ENCODE data around the gene CHST15. TPM values are rescaled to one million over a fixed set of nuclear protein-coding genes. Genes with fewer than 3 reads are reported as not detected.

The CHST15 gene
- total and polyA plus RNA-seq, 2 of the 4 experiments (the other 2 are of a cell fraction), result 0.14 to 0.18 TPM

DNA sequence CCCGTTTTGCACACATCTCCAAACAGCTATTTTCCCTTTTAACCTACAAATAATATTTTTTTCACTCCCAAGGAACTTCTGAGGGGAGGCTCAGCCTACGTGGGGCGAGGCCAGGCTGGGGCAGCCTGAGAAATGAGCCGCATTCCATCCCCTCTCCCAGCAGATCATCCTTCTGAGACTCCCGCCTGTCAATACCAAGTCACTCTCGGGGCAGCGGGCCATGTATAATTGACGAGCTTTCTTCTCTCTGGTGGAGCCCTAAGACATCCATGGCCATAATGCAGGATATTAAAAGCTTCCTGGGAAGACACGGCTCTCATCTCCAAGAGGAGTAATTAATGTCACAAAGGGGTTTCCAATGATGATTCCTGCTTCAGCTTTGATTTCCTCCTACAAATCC, 37.8 kb upstream of the CHST15 start:
- Histone ChIP-seq H3K4me2 (ENCODE audit: low read depth, low read length) (no peak overlapping the region), H3K9ac (ENCODE audit: low read depth, low read length) (no peak overlapping the region), H4K8ac (ENCODE audit: low read depth in 2 of 2, low read length in 2 of 2) (no peak overlapping the region), H2AFZ (replicated peaks; ENCODE audit: low read length, poor library complexity) (no peak overlapping the region), H3K36me3 (ENCODE audit: control insufficient read depth, insufficient read depth, low read length) (no peaks in the 10 kb centered on the region), H3K23ac (ENCODE audit: low read depth, low read length) (no peak overlapping the region), H3K27ac (ENCODE audit: insufficient read depth, low read length) (no peak overlapping the region), H4K20me1 (ENCODE audit: insufficient read depth, low read length) (no peaks in the 10 kb centered on the region), H3K9me1 (ENCODE audit: insufficient read depth, low read length) (no peaks in the 10 kb centered on the region), H4K91ac (ENCODE audit: insufficient read depth, low read depth, low read length) (no peak overlapping the region), H2BK15ac (ENCODE audit: low read depth, low read length) (no peak overlapping the region), H3K4me3 (ENCODE audit: insufficient read depth, low read depth, low read length) (no peak overlapping the region), H2AK9ac (replicated peaks; ENCODE audit: low read depth, low read length, poor library complexity) (no peak overlapping the region), H3K4ac (ENCODE audit: low read depth, low read length) (no peak overlapping the region), H3K27me3 (ENCODE audit: control insufficient read depth, insufficient read depth, low read length) (no peaks in the 10 kb centered on the region), H3K79me1 (ENCODE audit: low read depth in 1 of 2, low read length in 2 of 2) (no peaks in the 10 kb centered on the region), H2BK120ac (ENCODE audit: low read depth, low read length) (no peak overlapping the region), H3K56ac (ENCODE audit: extremely low read depth, insufficient read depth, low read length) (no peak overlapping the region), H2BK5ac (ENCODE audit: low read depth, low read length, poor library complexity, severe bottlenecking) (no peak overlapping the region), H3K18ac (ENCODE audit: low read depth, low read length) (no peak overlapping the region), H2AK5ac (ENCODE audit: low read depth, low read length) (no peak overlapping the region), H4K5ac (ENCODE audit: low read depth, low read length) (no peak overlapping the region), H3K9me3 (ENCODE audit: control insufficient read depth, insufficient read depth, low read length) (peaks cover 8% of the 10 kb centered on the region), H3K14ac (replicated peaks; ENCODE audit: low read depth, low read length) (no peak overlapping the region), H2BK20ac (ENCODE audit: low read depth, low read length) (no peak overlapping the region), H3K4me1 (ENCODE audit: control insufficient read depth, insufficient read depth, low read length) (no peaks in the 10 kb centered on the region)
- CTCF ChIA-PET, result no interaction called here
- WGBS, 2 experiments (ENCODE audit: extremely low coverage in 2 of 2, insufficient read length in 1 of 2), result 63% methylated on average over 5 of the region's 9 CpGs; no CpG with 5 or more reads in 1 of the 2 experiments
- intact Hi-C loops (cut with micrococcal nuclease), result no loop called here
- no TSS peak for BruUV-seq (replicated peaks)
- dilution Hi-C loops (cut with HindIII; ENCODE audit: low sequenced_read_pairs, unreplicated experiment), result no loop called here
- in situ Hi-C loops (cut with MboI; ENCODE audit: low sequenced_read_pairs), result no loop called here
- DNase-seq (no peak), ATAC-seq (ENCODE audit: low read depth) (no peak)
- no peak for TF ChIP-seq SMC3 (IDR thresholded peaks at IDR 0.05; ENCODE audit: low read depth, low read length)
- no peak for TF ChIP-seq MXI1 (IDR thresholded peaks at IDR 0.05; ENCODE audit: borderline replicate concordance, low read depth, low read length)
- no peak for TF ChIP-seq FOS (IDR thresholded peaks at IDR 0.05; ENCODE audit: low read depth, low read length)
- no peak for TF ChIP-seq USF2 (IDR thresholded peaks at IDR 0.05; ENCODE audit: low read depth, low read length)
- no peak for TF ChIP-seq POLR2A (IDR thresholded peaks at IDR 0.05; ENCODE audit: low read depth, low read length)
- TF ChIP-seq MAZ (IDR thresholded peaks at IDR 0.05; ENCODE audit: borderline replicate concordance, low read depth, low read length), result no peak
- TF ChIP-seq RAD21 (IDR thresholded peaks at IDR 0.05; ENCODE audit: low read length), result no peak
- TF ChIP-seq RFX5 (IDR thresholded peaks at IDR 0.05; ENCODE audit: low read depth, low read length), result no peak
- no peak for TF ChIP-seq MAFK (IDR thresholded peaks at IDR 0.05; ENCODE audit: low read depth, low read length)
- TF ChIP-seq CHD1 (IDR thresholded peaks at IDR 0.05; ENCODE audit: low read depth, low read length), result no peak
- TF ChIP-seq NFE2L2 (IDR thresholded peaks at IDR 0.05; ENCODE audit: low read depth, low read length), result no peak
- no peak for TF ChIP-seq CEBPB (IDR thresholded peaks at IDR 0.05; ENCODE audit: low read depth, low read length)
- no peak for TF ChIP-seq BHLHE40 (IDR thresholded peaks at IDR 0.05; ENCODE audit: low read depth, low read length)
- no peak for TF ChIP-seq RCOR1 (IDR thresholded peaks at IDR 0.05; ENCODE audit: insufficient replicate concordance, low read length)
- TF ChIP-seq, protein P1, sequence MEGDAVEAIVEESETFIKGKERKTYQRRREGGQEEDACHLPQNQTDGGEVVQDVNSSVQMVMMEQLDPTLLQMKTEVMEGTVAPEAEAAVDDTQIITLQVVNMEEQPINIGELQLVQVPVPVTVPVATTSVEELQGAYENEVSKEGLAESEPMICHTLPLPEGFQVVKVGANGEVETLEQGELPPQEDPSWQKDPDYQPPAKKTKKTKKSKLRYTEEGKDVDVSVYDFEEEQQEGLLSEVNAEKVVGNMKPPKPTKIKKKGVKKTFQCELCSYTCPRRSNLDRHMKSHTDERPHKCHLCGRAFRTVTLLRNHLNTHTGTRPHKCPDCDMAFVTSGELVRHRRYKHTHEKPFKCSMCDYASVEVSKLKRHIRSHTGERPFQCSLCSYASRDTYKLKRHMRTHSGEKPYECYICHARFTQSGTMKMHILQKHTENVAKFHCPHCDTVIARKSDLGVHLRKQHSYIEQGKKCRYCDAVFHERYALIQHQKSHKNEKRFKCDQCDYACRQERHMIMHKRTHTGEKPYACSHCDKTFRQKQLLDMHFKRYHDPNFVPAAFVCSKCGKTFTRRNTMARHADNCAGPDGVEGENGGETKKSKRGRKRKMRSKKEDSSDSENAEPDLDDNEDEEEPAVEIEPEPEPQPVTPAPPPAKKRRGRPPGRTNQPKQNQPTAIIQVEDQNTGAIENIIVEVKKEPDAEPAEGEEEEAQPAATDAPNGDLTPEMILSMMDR (conservative IDR thresholded peaks at IDR 0.05; ENCODE audit: low read depth, low read length), result no peak
- TF ChIP-seq ELK1 (IDR thresholded peaks at IDR 0.05; ENCODE audit: borderline replicate concordance, low read depth, low read length), result no peak
- POLR2A ChIA-PET (ENCODE audit: unreplicated experiment), result no interaction called here

All from IMR-90 (cell line).